ENCODE results near the gene PORCN. TPM values are rescaled to one million over a fixed set of nuclear protein-coding genes. Genes with fewer than 3 reads are reported as not detected.

PORCN gene
- total RNA-seq, 1 experiment from 2014 or later = 16.4 TPM

DNA sequence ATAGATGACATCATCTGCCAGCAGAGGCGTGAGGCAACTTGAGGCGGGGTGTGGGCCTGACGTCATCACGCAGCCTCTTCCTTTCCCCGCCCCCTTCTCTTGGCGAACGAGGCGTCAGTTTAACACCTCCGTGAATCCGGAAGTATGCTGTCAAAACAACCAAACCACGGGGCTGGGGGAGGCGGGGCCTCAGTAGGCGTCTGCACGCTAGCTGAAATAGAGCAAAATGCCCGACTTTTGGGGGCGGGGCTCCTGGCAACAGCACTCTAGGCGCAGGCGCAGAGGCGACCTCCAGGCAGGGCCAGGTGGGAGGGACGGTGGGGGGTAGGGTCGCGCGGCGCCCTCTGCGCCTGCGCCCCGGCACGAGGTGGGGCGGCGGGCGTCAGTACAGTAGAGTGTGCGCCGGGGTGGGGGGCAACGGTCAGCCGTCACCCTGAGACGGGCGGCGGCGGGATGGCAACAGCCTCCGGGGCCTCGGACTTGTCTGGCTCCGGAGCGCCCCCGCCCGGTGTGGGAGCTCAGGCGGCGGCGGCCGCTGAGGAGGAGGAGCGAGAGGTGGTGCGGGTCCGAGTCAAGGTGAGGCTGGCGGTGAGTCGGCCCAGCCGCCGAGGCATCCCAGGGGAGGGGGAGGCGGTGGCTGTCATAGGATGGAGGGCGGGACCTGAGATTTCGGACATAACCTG, 30.7 kb downstream of the PORCN start, which contains the start of gene TBC1D25 (continued):
- TF ChIP-seq, protein P1, sequence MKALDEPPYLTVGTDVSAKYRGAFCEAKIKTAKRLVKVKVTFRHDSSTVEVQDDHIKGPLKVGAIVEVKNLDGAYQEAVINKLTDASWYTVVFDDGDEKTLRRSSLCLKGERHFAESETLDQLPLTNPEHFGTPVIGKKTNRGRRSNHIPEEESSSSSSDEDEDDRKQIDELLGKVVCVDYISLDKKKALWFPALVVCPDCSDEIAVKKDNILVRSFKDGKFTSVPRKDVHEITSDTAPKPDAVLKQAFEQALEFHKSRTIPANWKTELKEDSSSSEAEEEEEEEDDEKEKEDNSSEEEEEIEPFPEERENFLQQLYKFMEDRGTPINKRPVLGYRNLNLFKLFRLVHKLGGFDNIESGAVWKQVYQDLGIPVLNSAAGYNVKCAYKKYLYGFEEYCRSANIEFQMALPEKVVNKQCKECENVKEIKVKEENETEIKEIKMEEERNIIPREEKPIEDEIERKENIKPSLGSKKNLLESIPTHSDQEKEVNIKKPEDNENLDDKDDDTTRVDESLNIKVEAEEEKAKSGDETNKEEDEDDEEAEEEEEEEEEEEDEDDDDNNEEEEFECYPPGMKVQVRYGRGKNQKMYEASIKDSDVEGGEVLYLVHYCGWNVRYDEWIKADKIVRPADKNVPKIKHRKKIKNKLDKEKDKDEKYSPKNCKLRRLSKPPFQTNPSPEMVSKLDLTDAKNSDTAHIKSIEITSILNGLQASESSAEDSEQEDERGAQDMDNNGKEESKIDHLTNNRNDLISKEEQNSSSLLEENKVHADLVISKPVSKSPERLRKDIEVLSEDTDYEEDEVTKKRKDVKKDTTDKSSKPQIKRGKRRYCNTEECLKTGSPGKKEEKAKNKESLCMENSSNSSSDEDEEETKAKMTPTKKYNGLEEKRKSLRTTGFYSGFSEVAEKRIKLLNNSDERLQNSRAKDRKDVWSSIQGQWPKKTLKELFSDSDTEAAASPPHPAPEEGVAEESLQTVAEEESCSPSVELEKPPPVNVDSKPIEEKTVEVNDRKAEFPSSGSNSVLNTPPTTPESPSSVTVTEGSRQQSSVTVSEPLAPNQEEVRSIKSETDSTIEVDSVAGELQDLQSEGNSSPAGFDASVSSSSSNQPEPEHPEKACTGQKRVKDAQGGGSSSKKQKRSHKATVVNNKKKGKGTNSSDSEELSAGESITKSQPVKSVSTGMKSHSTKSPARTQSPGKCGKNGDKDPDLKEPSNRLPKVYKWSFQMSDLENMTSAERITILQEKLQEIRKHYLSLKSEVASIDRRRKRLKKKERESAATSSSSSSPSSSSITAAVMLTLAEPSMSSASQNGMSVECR (CRISPR knock-in tag; IDR thresholded peaks at IDR 0.05; ENCODE audit: borderline replicate concordance) = no peak; the same call in 1 of the 2 replicates
- TF ChIP-seq, protein P2, sequence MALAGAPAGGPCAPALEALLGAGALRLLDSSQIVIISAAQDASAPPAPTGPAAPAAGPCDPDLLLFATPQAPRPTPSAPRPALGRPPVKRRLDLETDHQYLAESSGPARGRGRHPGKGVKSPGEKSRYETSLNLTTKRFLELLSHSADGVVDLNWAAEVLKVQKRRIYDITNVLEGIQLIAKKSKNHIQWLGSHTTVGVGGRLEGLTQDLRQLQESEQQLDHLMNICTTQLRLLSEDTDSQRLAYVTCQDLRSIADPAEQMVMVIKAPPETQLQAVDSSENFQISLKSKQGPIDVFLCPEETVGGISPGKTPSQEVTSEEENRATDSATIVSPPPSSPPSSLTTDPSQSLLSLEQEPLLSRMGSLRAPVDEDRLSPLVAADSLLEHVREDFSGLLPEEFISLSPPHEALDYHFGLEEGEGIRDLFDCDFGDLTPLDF (CRISPR knock-in tag; IDR thresholded peaks at IDR 0.05) = no peak
- TF ChIP-seq SMAD3 (CRISPR knock-in tag; IDR thresholded peaks at IDR 0.05; ENCODE audit: borderline replicate concordance) (no peak), SP1 (CRISPR knock-in tag; conservative IDR thresholded peaks at IDR 0.05) (peak; percentile 32; the same call in 1 of the 2 replicates), GRHL2 (CRISPR knock-in tag; IDR thresholded peaks at IDR 0.05; ENCODE audit: insufficient replicate concordance, severe bottlenecking) (no peak), GABPB1 (CRISPR knock-in tag; IDR thresholded peaks at IDR 0.05) (no peak), MXD4 (CRISPR knock-in tag; IDR thresholded peaks at IDR 0.05; ENCODE audit: borderline replicate concordance) (no peak), FOXK1 (CRISPR knock-in tag; IDR thresholded peaks at IDR 0.05) (peak; percentile 85), ZNF317 (CRISPR knock-in tag; IDR thresholded peaks at IDR 0.05; ENCODE audit: borderline replicate concordance, low read depth) (no peak)
- TF ChIP-seq, protein P3, sequence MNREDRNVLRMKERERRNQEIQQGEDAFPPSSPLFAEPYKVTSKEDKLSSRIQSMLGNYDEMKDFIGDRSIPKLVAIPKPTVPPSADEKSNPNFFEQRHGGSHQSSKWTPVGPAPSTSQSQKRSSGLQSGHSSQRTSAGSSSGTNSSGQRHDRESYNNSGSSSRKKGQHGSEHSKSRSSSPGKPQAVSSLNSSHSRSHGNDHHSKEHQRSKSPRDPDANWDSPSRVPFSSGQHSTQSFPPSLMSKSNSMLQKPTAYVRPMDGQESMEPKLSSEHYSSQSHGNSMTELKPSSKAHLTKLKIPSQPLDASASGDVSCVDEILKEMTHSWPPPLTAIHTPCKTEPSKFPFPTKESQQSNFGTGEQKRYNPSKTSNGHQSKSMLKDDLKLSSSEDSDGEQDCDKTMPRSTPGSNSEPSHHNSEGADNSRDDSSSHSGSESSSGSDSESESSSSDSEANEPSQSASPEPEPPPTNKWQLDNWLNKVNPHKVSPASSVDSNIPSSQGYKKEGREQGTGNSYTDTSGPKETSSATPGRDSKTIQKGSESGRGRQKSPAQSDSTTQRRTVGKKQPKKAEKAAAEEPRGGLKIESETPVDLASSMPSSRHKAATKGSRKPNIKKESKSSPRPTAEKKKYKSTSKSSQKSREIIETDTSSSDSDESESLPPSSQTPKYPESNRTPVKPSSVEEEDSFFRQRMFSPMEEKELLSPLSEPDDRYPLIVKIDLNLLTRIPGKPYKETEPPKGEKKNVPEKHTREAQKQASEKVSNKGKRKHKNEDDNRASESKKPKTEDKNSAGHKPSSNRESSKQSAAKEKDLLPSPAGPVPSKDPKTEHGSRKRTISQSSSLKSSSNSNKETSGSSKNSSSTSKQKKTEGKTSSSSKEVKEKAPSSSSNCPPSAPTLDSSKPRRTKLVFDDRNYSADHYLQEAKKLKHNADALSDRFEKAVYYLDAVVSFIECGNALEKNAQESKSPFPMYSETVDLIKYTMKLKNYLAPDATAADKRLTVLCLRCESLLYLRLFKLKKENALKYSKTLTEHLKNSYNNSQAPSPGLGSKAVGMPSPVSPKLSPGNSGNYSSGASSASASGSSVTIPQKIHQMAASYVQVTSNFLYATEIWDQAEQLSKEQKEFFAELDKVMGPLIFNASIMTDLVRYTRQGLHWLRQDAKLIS (CRISPR knock-in tag; IDR thresholded peaks at IDR 0.05; ENCODE audit: borderline replicate concordance) = no peak

DNA sequence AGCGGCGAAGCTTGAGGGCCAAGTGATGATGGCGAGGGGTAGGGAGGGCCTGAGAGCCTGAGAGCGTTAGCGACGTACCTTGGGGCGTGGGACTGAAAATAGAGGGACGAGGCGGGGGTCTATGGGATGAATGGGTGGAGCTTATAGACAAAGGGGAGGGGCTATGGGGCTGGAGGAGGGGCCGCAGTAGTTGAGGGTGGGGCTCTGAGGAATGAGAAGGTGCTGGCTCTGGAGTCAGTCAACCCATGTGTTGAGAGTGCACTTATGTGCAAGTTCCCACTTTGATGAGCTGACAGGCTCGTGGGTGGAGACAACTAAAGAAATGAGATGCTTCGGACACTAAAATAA, 31.2 kb downstream of the PORCN start:
- ChIA-PET POLR2A (no interaction called here), CTCF (interaction anchor here (0.8 to 1.2 kb wide), 3 partner anchors 8 to 17 kb away, joined by 3 to 4 read pairs (median 4); no protein-coding TSS in a partner anchor)
- Mint-ChIP-seq H3K27ac (peak overlapping the region; percentile 90), H3K9me3 (no peaks in the 10 kb centered on the region), H3K4me1 (peaks cover 7% of the 10 kb centered on the region), H3K27me3 (ENCODE audit: low read depth) (no peaks in the 10 kb centered on the region), H3K36me3 (peaks cover 3% of the 10 kb centered on the region), H3K4me3 (peak overlapping the region; percentile 84)
- ATAC-seq = peak; percentile 74
- peak; percentile 51 for DNase-seq (ENCODE audit: low spot score)
- TF ChIP-seq FOXP1 (CRISPR knock-in tag; IDR thresholded peaks at IDR 0.05; ENCODE audit: borderline replicate concordance) = no peak
- no peak for TF ChIP-seq FOXJ3 (CRISPR knock-in tag; IDR thresholded peaks at IDR 0.05; ENCODE audit: borderline replicate concordance)
- TF ChIP-seq, protein P4, sequence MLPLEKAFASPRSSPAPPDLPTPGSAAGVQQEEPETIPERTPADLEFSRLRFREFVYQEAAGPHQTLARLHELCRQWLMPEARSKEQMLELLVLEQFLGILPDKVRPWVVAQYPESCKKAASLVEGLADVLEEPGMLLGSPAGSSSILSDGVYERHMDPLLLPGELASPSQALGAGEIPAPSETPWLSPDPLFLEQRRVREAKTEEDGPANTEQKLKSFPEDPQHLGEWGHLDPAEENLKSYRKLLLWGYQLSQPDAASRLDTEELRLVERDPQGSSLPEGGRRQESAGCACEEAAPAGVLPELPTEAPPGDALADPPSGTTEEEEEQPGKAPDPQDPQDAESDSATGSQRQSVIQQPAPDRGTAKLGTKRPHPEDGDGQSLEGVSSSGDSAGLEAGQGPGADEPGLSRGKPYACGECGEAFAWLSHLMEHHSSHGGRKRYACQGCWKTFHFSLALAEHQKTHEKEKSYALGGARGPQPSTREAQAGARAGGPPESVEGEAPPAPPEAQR (CRISPR knock-in tag; IDR thresholded peaks at IDR 0.05) = no peak
- no peak for TF ChIP-seq CREM (CRISPR knock-in tag; IDR thresholded peaks at IDR 0.05)
- TF ChIP-seq CREB1 (CRISPR knock-in tag; IDR thresholded peaks at IDR 0.05) = no peak
- TF ChIP-seq, protein P5, sequence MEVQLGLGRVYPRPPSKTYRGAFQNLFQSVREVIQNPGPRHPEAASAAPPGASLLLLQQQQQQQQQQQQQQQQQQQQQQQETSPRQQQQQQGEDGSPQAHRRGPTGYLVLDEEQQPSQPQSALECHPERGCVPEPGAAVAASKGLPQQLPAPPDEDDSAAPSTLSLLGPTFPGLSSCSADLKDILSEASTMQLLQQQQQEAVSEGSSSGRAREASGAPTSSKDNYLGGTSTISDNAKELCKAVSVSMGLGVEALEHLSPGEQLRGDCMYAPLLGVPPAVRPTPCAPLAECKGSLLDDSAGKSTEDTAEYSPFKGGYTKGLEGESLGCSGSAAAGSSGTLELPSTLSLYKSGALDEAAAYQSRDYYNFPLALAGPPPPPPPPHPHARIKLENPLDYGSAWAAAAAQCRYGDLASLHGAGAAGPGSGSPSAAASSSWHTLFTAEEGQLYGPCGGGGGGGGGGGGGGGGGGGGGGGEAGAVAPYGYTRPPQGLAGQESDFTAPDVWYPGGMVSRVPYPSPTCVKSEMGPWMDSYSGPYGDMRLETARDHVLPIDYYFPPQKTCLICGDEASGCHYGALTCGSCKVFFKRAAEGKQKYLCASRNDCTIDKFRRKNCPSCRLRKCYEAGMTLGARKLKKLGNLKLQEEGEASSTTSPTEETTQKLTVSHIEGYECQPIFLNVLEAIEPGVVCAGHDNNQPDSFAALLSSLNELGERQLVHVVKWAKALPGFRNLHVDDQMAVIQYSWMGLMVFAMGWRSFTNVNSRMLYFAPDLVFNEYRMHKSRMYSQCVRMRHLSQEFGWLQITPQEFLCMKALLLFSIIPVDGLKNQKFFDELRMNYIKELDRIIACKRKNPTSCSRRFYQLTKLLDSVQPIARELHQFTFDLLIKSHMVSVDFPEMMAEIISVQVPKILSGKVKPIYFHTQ (CRISPR knock-in tag; IDR thresholded peaks at IDR 0.05) = no peak
- TF ChIP-seq, protein P6, sequence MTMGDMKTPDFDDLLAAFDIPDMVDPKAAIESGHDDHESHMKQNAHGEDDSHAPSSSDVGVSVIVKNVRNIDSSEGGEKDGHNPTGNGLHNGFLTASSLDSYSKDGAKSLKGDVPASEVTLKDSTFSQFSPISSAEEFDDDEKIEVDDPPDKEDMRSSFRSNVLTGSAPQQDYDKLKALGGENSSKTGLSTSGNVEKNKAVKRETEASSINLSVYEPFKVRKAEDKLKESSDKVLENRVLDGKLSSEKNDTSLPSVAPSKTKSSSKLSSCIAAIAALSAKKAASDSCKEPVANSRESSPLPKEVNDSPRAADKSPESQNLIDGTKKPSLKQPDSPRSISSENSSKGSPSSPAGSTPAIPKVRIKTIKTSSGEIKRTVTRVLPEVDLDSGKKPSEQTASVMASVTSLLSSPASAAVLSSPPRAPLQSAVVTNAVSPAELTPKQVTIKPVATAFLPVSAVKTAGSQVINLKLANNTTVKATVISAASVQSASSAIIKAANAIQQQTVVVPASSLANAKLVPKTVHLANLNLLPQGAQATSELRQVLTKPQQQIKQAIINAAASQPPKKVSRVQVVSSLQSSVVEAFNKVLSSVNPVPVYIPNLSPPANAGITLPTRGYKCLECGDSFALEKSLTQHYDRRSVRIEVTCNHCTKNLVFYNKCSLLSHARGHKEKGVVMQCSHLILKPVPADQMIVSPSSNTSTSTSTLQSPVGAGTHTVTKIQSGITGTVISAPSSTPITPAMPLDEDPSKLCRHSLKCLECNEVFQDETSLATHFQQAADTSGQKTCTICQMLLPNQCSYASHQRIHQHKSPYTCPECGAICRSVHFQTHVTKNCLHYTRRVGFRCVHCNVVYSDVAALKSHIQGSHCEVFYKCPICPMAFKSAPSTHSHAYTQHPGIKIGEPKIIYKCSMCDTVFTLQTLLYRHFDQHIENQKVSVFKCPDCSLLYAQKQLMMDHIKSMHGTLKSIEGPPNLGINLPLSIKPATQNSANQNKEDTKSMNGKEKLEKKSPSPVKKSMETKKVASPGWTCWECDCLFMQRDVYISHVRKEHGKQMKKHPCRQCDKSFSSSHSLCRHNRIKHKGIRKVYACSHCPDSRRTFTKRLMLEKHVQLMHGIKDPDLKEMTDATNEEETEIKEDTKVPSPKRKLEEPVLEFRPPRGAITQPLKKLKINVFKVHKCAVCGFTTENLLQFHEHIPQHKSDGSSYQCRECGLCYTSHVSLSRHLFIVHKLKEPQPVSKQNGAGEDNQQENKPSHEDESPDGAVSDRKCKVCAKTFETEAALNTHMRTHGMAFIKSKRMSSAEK (CRISPR knock-in tag; IDR thresholded peaks at IDR 0.05; ENCODE audit: borderline replicate concordance) = no peak

All from WTC11 (cell line).